Activated CD4-positive, alpha-beta T cell treated with anti-CD3 and anti-CD28 coated beads for 4 hours (primary cell): ENCODE measurements around the gene FCHO1.

Source experiments
- DNase-seq, 2 donors: peaks; one replicate each; pipeline ENCODE4 v3.0.0-alpha.2; 2020

Gene FCHO1

DNA sequence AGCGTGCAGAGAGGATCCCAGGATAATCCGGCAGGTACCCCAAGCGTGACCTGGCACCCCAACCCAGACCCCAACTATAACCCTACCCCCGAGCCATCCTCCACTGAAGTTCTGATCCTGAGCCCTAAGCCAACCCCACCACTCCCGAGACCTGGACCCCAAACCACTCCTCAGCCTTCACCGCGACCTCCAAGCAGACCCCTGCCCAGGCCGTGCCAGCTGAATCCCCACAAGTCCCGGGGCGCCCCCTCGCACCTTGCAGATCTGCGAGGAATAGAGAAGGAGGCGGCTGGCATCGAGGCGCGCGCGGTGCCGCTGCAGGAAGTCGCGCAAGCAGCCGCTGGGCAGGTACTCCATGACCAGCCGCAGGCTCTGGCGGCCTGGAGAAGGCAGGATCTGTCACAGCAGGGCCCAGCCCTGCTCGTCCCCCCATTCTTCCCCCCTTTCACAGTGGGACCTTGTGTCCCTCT is 80.2 kb downstream of the FCHO1 start:
- DNase-seq = no peak

DNA sequence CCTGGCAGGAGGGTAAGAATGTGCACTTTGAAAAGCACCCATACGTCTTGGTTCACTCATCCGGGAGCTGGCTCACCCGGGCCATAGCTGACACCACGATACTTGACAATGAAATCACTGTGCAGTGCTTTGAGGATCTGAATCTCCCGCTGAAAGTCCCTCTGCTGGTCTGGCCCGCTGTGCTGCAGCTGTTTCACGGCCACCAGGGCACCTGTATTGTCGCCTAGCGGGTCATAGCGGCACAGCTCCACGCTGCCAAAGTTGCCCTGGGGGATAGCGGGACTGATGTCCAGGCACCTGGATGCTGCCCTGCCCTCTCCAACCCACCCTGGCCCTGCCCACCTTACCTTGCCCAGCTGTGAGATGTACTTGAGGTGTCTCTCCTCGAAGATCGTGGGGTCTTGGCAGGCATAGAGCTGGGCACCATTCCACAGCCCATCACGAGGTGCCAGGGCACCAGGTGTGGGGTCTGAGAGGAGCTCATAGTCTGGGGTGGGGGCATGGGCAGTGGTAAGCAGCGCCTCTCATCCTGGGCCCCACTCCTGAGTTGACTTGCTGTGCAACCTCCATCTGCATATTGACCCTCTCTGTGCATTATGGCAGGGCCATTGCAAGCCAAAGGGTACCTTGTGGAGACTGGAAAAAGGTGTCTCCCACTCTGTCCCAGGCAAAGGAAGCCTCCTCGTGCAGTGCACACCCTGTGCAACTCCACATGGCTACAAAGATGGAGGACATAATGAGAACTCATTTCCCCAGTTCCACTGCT is 81.3 kb downstream of the FCHO1 start:
- DNase-seq = no peak

DNA sequence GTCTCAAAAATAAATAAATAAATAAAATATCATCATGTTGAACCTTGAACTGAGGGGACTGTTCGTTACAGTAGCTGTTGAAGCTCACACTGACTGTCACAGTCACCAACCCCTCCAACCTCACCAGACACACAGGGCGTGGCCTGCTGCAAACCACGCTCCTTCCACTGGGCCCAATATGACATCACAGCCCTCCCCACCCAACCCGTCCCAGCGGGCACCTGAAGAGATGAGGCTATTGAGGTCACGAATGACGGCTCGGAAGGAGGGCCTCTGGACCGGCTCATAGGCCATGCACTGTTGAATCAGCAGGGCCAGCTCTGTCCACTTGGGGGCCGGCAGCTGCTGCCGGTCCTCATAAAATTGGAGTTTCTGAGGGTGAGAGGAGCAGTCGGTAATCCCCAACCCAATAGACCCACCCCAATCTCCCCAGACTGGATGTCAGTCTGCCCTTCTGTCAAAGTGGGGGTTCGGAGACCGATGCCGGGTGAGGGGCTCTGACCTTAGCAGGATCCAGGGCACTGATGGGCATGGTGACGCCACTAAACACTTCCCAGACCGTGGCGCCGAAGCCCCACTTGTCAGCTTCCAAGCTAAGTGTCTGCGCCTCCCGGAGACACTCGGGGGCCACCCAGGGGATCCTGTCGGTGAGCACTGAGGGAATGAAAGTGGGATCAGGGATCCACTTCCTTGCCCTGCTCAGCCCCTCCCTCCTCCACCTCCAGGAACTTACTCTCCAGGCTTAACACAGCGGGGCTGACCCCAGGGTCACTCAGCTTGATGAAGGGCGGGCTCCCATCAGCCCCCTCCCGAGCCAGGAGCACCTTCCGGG is 83.3 kb downstream of the FCHO1 start:
- DNase-seq = no peak

DNA sequence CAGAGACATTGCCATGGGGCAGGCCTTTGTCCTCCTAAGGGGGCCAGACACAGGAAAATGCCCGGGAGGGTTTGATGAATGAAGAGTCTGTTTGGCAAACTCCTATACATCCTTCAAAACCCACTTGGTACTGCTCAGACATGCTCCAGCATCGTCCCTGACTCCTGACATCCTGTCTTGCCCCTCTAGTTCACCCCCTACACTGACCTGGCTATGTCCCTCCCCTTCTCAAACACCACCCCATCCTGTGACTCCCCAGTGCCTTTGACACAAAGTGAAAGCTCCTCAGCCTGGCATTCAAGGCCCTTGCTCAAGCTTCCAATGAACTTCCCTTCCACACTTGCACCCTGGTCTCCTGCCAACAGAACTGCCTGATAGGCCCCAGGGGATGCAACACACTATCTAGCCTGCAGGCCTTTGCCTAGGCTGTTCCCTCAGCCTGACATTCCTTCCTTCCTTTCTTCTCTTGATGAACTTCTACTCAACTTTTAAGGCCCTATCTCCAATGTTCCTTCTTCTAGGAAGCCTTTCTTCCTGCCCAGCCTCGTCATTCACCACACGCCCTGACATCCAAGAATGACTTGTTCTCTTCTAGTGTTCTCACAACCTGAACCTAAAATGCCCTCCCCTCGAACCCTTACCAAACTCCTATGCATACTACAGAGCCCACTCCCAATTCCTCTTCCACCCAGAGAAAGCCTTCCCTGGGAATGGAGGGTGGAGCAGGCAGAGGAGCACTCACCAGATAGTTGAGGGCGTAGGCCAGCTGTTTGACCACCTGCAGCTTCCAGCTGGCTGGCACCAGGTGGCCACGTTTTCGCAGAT is 84.1 kb downstream of the FCHO1 start:
- DNase-seq = no peak

DNA sequence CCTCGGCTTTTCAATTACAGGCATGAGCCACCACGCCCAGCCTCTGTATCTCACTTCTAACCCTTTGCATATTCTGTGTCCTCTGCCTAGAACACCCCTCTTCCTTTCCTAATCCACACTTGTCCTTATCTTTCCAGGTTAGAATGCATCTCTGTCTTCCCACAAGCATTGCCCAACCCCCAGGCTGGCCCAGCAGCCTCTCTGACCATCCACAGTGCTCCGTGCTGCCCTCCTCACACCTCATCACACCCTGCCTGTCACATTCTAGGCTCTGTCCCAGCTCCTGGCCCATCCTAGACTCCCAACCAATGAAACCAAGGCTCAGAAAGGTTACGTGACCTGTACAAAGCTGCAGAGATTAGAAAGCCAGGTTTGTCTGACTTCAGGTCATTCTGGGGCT is 85.3 kb downstream of the FCHO1 start:
- no peak for DNase-seq

DNA sequence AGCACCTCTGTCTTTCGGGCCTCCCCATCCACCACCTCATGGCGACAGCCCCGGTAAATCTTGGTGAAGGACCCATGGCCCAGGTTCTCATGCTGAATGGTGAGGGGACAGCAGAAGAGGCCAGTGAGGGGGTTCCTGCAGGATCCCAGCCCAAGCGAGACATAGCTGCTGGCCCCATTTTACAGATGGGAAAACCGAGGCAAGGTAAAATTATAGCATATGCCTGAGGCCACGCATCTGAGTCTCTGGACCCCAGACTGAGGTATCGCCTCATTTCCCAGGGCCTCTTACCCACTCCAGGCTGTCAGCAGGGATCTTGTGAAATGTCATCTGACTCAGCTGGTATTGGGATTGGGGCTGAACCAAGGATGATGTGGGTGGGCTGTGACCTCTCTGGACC is 86.7 kb downstream of the FCHO1 start:
- DNase-seq = no peak
